H9 (cell line): ENCODE measurements around the gene UQCRC2. TPM values are rescaled to one million over a fixed set of nuclear protein-coding genes. Genes with fewer than 3 reads are reported as not detected.

ENCODE experiments used
- DNase-seq: peaks from one replicate; pipeline ENCODE4 v3.0.0-alpha.2; 2017
- H2AFZ ChIP-seq: one replicate; pipeline ENCODE4 v1.6.1; 2013; ENCODE audit warnings: mild to moderate bottlenecking, low read length, control low read depth, moderate library complexity
- H2AK5ac ChIP-seq: 2 replicates; pipeline ENCODE4 v1.6.1; 2013; ENCODE audit warnings: low read length, control low read depth, mixed read lengths; ENCODE audit not compliant: insufficient read length
- H2BK120ac ChIP-seq: one replicate; pipeline ENCODE4 v1.6.1; 2013; ENCODE audit warnings: low read depth, mild to moderate bottlenecking, low read length, control low read depth, inconsistent platforms; ENCODE audit not compliant: poor library complexity, severe bottlenecking
- H2BK12ac ChIP-seq: 2 replicates; pipeline ENCODE4 v1.6.1; 2013; ENCODE audit warnings: low read length, control low read depth, mixed read lengths, low read depth; ENCODE audit not compliant: insufficient read length
- H2BK15ac ChIP-seq: 2 replicates; pipeline ENCODE4 v1.6.1; 2013; ENCODE audit warnings: low read depth, low read length, control low read depth
- H2BK20ac ChIP-seq: one replicate; pipeline ENCODE4 v1.6.1; 2013; ENCODE audit warnings: low read depth, mild to moderate bottlenecking, low read length, control low read depth, inconsistent platforms; ENCODE audit not compliant: poor library complexity, severe bottlenecking
- H2BK5ac ChIP-seq: 2 replicates; pipeline ENCODE4 v1.6.1; 2013; ENCODE audit warnings: low read length, control low read depth, mixed read lengths; ENCODE audit not compliant: insufficient read length
- H3K14ac ChIP-seq: 2 replicates; pipeline ENCODE4 v1.6.1; 2013; ENCODE audit warnings: low read length, control low read depth; ENCODE audit not compliant: insufficient read depth
- H3K18ac ChIP-seq: 2 replicates; pipeline ENCODE4 v1.6.1; 2013; ENCODE audit warnings: low read depth, mild to moderate bottlenecking, mixed read lengths, low read length, control low read depth; ENCODE audit not compliant: insufficient read length
- H3K23ac ChIP-seq: 2 replicates; pipeline ENCODE4 v1.6.1; 2013; ENCODE audit warnings: low read length, control low read depth, mixed read lengths, low read depth; ENCODE audit not compliant: insufficient read length
- H3K23me2 ChIP-seq: 2 replicates; pipeline ENCODE4 v1.6.1; 2013; ENCODE audit warnings: low read depth, mild to moderate bottlenecking, mixed read lengths, low read length, control low read depth; ENCODE audit not compliant: insufficient read length, poor library complexity, severe bottlenecking
- H3K27ac ChIP-seq: 2 replicates; pipeline ENCODE4 v1.5.1; 2013; ENCODE audit warnings: low read length, control low read depth, mixed read lengths, low read depth; ENCODE audit not compliant: insufficient read length
- H3K27me3 ChIP-seq: 2 replicates; pipeline ENCODE4 v1.6.1; 2013; ENCODE audit warnings: low read length, control low read depth, inconsistent platforms; ENCODE audit not compliant: insufficient read depth
- H3K4ac ChIP-seq: 2 replicates; pipeline ENCODE4 v1.6.1; 2013; ENCODE audit warnings: low read depth, mild to moderate bottlenecking, control low read depth, inconsistent platforms, low read length, moderate library complexity
- H3K4me1 ChIP-seq: 2 replicates; pipeline ENCODE4 v1.6.1; 2013; ENCODE audit warnings: low read length, control low read depth, inconsistent platforms; ENCODE audit not compliant: insufficient read depth
- H3K4me2 ChIP-seq: 2 replicates; pipeline ENCODE4 v1.6.1; 2013; ENCODE audit warnings: low read length, control low read depth, mixed read lengths; ENCODE audit not compliant: insufficient read length, insufficient read depth
- H3K56ac ChIP-seq: 2 replicates; pipeline ENCODE4 v1.6.1; 2013; ENCODE audit warnings: low read depth, mild to moderate bottlenecking, mixed read lengths, low read length, control low read depth; ENCODE audit not compliant: insufficient read length
- H3K79me1 ChIP-seq: 2 replicates; pipeline ENCODE4 v1.6.1; 2013; ENCODE audit warnings: low read depth, mild to moderate bottlenecking, moderate library complexity, low read length, control low read depth, inconsistent platforms; ENCODE audit not compliant: insufficient read depth, poor library complexity, severe bottlenecking
- H3K79me2 ChIP-seq: 2 replicates; pipeline ENCODE4 v1.6.1; 2013; ENCODE audit warnings: low read length, control low read depth, inconsistent platforms; ENCODE audit not compliant: insufficient read depth
- H3K9ac ChIP-seq: 2 replicates; pipeline ENCODE4 v1.6.1; 2013; ENCODE audit warnings: low read length, control low read depth, mixed read lengths; ENCODE audit not compliant: insufficient read length; ENCODE audit errors: extremely low read depth
- H3K9me3 ChIP-seq: one replicate; pipeline ENCODE4 v1.6.1; 2013; ENCODE audit warnings: low read depth, low read length, inconsistent platforms; ENCODE audit not compliant: control insufficient read depth
- H3T11ph ChIP-seq: one replicate; pipeline ENCODE4 v1.6.1; 2013; ENCODE audit warnings: mild to moderate bottlenecking, low read length, control low read depth, inconsistent platforms
- H4K20me1 ChIP-seq: one replicate; pipeline ENCODE4 v1.6.1; 2013; ENCODE audit not compliant: control insufficient read depth, insufficient read length, insufficient read depth
- H4K5ac ChIP-seq: 2 replicates; pipeline ENCODE4 v1.6.1; 2013; ENCODE audit warnings: low read depth, mild to moderate bottlenecking, mixed read lengths, low read length, control low read depth; ENCODE audit not compliant: insufficient read length
- H4K8ac ChIP-seq: replicated peaks from 2 replicates; pipeline ENCODE4 v1.6.1; 2013; ENCODE audit warnings: low read length, control low read depth, mixed read lengths, low read depth; ENCODE audit not compliant: insufficient read length
- H4K91ac ChIP-seq: 2 replicates; pipeline ENCODE4 v1.6.1; 2013; ENCODE audit warnings: low read depth, mild to moderate bottlenecking, moderate library complexity, mixed read lengths, low read length, control low read depth; ENCODE audit not compliant: insufficient read length
- H3K27ac Mint-ChIP-seq, 3 experiments: 2 replicates in 2 of 3; 3 replicates in 1 of 3; pipeline ENCODE4 v1.8.0; 2020 to 2021; ENCODE audit warnings: mixed read lengths in 3 of 3, mild to moderate bottlenecking in 1 of 3, moderate library complexity in 1 of 3
- H3K27me3 Mint-ChIP-seq: 2 replicates; pipeline ENCODE4 v1.8.0; 2021; ENCODE audit warnings: low read depth, mild to moderate bottlenecking, moderate library complexity, mixed read lengths
- H3K36me3 Mint-ChIP-seq, 3 experiments: 2 replicates in 2 of 3; 3 replicates in 1 of 3; pipeline ENCODE4 v1.8.0; 2020 to 2021; ENCODE audit warnings: low read depth in 3 of 3, mixed read lengths in 3 of 3; ENCODE audit not compliant: insufficient read depth in 1 of 3
- H3K4me1 Mint-ChIP-seq, 2 experiments: 2 replicates each; pipeline ENCODE4 v1.8.0; 2020; ENCODE audit warnings: mixed read lengths in 2 of 2
- H3K4me3 Mint-ChIP-seq, 2 experiments: 2 replicates in 1 of 2; 3 replicates in 1 of 2; pipeline ENCODE4 v1.8.0; 2020 to 2021; ENCODE audit warnings: mild to moderate bottlenecking in 2 of 2, mixed read lengths in 2 of 2, moderate library complexity in 1 of 2
- H3K9me3 Mint-ChIP-seq, 2 experiments: 2 replicates in 1 of 2; 3 replicates in 1 of 2; pipeline ENCODE4 v1.8.0; 2020; ENCODE audit warnings: mild to moderate bottlenecking in 2 of 2, mixed read lengths in 2 of 2, moderate library complexity in 1 of 2
- WGBS: extraction: QIAGEN DNeasy Blood & Tissue Kit; methylation state at CpG from one replicate; pipeline ENCODE4 v1.1.7; 2013; ENCODE audit warnings: missing lambda C conversion rate, low lambda C conversion rate, mixed read lengths; ENCODE audit not compliant: insufficient read length; ENCODE audit errors: extremely low coverage; 5-methylcytosine and 5-hydroxymethylcytosine counted together
- total RNA-seq: library from RNA; stranded (reverse); gene quantifications from 2 replicates; pipeline ENCODE4 v1.2.1, GENCODE V29; 2021
- TF ChIP-seq, protein P1 (sequence below): fragments of 200-600 bp; sonication (generic); conservative IDR thresholded peaks from 3 replicates; pipeline ENCODE4 v1.8.0; 2021; ENCODE audit warnings: antibody characterized with exemption, mild to moderate bottlenecking

The UQCRC2 gene
- total RNA-seq, 1 experiment from 2014 or later, result 228 TPM

GRCh38 chr16:22014271-22014873, 61.2 kb downstream of the UQCRC2 start:
- Histone ChIP-seq H3K56ac (no peak overlapping the region), H2BK5ac (no peak overlapping the region), H2BK120ac (no peak overlapping the region), H2BK15ac (no peak overlapping the region), H3K23ac (no peak overlapping the region), H3T11ph (no peak overlapping the region), H2BK12ac (no peak overlapping the region), H3K9me3 (no peaks in the 10 kb centered on the region), H2BK20ac (no peak overlapping the region), H4K5ac (no peak overlapping the region), H3K4ac (no peak overlapping the region), H4K8ac (no peak overlapping the region), H3K14ac (no peak overlapping the region), H3K27ac (no peak overlapping the region), H3K18ac (no peak overlapping the region), H3K27me3 (no peaks in the 10 kb centered on the region), H3K79me1 (no peaks in the 10 kb centered on the region), H3K4me2 (no peak overlapping the region), H3K23me2 (peaks cover under 1% of the 10 kb centered on the region), H4K91ac (no peak overlapping the region), H3K4me1 (no peaks in the 10 kb centered on the region), H4K20me1 (no peaks in the 10 kb centered on the region), H2AK5ac (no peak overlapping the region), H3K79me2 (peaks cover 3% of the 10 kb centered on the region; the same call in 1 of the 2 replicates), H3K9ac (no peak overlapping the region), H2AFZ (no peak overlapping the region)
- Mint-ChIP-seq H3K9me3 (no peaks in the 10 kb centered on the region), H3K27me3 (no peaks in the 10 kb centered on the region), H3K4me3 (no peak overlapping the region), H3K4me1 (peaks cover 1 to 4% of the 10 kb centered on the region in 2 experiments; a peak in 3 of 4 replicates), H3K27ac (no peak overlapping the region), H3K36me3 (no peaks in the 10 kb centered on the region)
- no peak for DNase-seq
- TF ChIP-seq, protein P1, sequence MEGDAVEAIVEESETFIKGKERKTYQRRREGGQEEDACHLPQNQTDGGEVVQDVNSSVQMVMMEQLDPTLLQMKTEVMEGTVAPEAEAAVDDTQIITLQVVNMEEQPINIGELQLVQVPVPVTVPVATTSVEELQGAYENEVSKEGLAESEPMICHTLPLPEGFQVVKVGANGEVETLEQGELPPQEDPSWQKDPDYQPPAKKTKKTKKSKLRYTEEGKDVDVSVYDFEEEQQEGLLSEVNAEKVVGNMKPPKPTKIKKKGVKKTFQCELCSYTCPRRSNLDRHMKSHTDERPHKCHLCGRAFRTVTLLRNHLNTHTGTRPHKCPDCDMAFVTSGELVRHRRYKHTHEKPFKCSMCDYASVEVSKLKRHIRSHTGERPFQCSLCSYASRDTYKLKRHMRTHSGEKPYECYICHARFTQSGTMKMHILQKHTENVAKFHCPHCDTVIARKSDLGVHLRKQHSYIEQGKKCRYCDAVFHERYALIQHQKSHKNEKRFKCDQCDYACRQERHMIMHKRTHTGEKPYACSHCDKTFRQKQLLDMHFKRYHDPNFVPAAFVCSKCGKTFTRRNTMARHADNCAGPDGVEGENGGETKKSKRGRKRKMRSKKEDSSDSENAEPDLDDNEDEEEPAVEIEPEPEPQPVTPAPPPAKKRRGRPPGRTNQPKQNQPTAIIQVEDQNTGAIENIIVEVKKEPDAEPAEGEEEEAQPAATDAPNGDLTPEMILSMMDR, result no peak
- WGBS, result no CpG with 5 or more reads among the region's 2 CpGs
